Uterus (tissue), 4 donors: Measurements from ENCODE around the gene SLC39A13. TPM values are rescaled to one million over a fixed set of nuclear protein-coding genes. Genes with fewer than 3 reads are reported as not detected.

Source experiments
- DNase-seq, 2 donors: peaks; one replicate each; pipeline ENCODE4 v3.0.0-alpha.2; 2019 to 2020
- H3K27ac ChIP-seq, 2 donors: fragments of 200-600 bp; sonication (generic); 1 replicate in 1 of 2; 2 replicates in 1 of 2; pipeline ENCODE4 v1.5.1; 2016 to 2018
- H3K27me3 ChIP-seq, 2 donors: fragments of 200-600 bp; sonication (generic); one replicate each; pipeline ENCODE4 v1.5.1; 2018 to 2019; ENCODE audit warnings: control low read depth in 1 of 2
- H3K36me3 ChIP-seq, 2 donors: fragments of 200-600 bp; sonication (generic); one replicate each; pipeline ENCODE4 v1.5.1; 2019; ENCODE audit warnings: control low read depth in 1 of 2
- H3K4me1 ChIP-seq, 2 donors: fragments of 200-600 bp; sonication (generic); one replicate each; pipeline ENCODE4 v1.5.1; 2018 to 2019; ENCODE audit warnings: control low read depth in 1 of 2
- H3K4me3 ChIP-seq, 2 donors: fragments of 200-600 bp; sonication (generic); 1 replicate in 1 of 2; 2 replicates in 1 of 2; pipeline ENCODE4 v1.5.1; 2018 to 2019; ENCODE audit warnings: mild to moderate bottlenecking in 1 of 2
- H3K9me3 ChIP-seq, 2 donors: fragments of 200-600 bp; sonication (generic); one replicate each; pipeline ENCODE4 v1.5.1; 2019; ENCODE audit warnings: control low read depth in 1 of 2
- CTCF ChIP-seq, 4 experiments: fragments of 200-600 bp in 2 of 4; fragments of 450-650 bp in 2 of 4; sonication (generic) in 2 of 4; IDR thresholded peaks; one replicate each; pipeline ENCODE4 v1.5.1; 2016 to 2019; ENCODE audit warnings: antibody characterized with exemption in 4 of 4, mild to moderate bottlenecking in 2 of 4, moderate library complexity in 1 of 4
- POLR2A ChIP-seq, 2 donors: fragments of 450-650 bp; IDR thresholded peaks; one replicate each; pipeline ENCODE4 v1.6.1; 2016; ENCODE audit warnings: antibody characterized with exemption in 2 of 2, mild to moderate bottlenecking in 1 of 2, moderate library complexity in 1 of 2
- intact Hi-C: fragments of 100-400 bp; cut with DNase I; formaldehyde crosslinking; loops from one replicate; pipeline ENCODE4 v1.15.1; 2023; ENCODE audit warnings: low total_unique reads
- total RNA-seq, 4 donors: library from RNA; depleted of rRNA in 3 of 4; stranded (reverse); fragments of >200 nt in 3 of 4; gene quantifications; one replicate each; pipeline versions ENCODE4 v1.1.0 to v1.2.4, GENCODE V29; 2014 to 2023
- donor health status: DM: yes; HTN: yes; CAD: no.

The SLC39A13 gene
- total RNA-seq, 4 donors from 2014 or later: 30.9 to 79.2 (median 64.2) TPM

- Histone ChIP-seq H3K4me3 (no peak overlapping the region), H3K9me3 (no peaks in the 10 kb centered on the region), H3K36me3 (no peaks in the 10 kb centered on the region), H3K4me1 (no peaks in the 10 kb centered on the region), H3K27me3 (no peaks in the 10 kb centered on the region), H3K27ac (no peak overlapping the region)
- intact Hi-C loops: no loop called here
- TF ChIP-seq CTCF (IDR thresholded peaks at IDR 0.05) (no peak), POLR2A (IDR thresholded peaks at IDR 0.05) (no peak)
- DNase-seq: no peak
Observed at GRCh38 chr11:47390422-47390760, 18.0 kb upstream of the SLC39A13 start.

- intact Hi-C loops: no loop called here
- Histone ChIP-seq H3K27me3 (no peaks in the 10 kb centered on the region), H3K9me3 (no peaks in the 10 kb centered on the region), H3K27ac (no peak overlapping the region), H3K36me3 (no peaks in the 10 kb centered on the region), H3K4me3 (no peak overlapping the region), H3K4me1 (no peaks in the 10 kb centered on the region)
- no peak for DNase-seq
- TF ChIP-seq CTCF (IDR thresholded peaks at IDR 0.05) (no peak), POLR2A (IDR thresholded peaks at IDR 0.05) (no peak)
Observed at GRCh38 chr11:47391077-47391583, 17.3 kb upstream of the SLC39A13 start.

DNA sequence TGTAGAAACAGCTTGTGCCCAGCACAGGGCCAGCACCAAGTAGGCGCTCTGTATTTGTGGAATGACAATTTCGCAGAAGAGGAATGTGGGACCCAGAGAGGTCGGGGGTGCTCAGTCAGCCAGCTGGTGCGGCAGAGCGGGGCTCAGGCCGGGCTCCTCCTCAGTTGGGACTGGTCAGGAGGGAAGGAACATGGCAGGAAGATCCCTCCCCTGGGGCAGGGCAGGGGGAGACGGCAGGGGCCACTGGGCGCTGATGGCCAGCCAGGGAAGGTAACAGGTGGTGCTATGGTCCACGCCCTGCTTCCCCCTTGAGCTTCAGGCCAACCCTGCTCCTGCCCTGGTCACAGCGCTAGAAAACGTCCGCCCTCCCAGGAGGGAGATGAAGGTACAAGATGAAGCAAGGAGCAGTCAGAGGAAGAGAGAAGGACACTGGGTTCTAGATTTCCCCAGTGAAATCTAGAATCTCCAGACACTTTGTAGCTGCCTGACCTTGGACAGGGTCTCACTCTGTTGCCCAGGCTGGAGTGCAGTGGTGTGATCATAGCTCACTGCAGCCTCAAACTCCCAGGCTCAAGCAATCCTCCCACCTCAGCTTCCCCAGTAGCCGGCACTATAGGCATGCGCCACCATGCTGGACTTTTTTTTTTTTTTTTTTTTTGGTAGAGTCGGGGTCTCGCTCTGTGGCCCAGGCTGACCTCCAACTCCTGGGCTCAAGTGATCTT is 16.5 kb upstream of the SLC39A13 start:
- no peaks in the 10 kb centered on the region for H3K4me1 ChIP-seq
- DNase-seq: no peak
- intact Hi-C loops: no loop called here
- TF ChIP-seq POLR2A (IDR thresholded peaks at IDR 0.05) (no peak), CTCF (IDR thresholded peaks at IDR 0.05) (no peak)
- H3K4me3 ChIP-seq: no peak overlapping the region
- no peaks in the 10 kb centered on the region for H3K9me3 ChIP-seq
- H3K27me3 ChIP-seq: no peaks in the 10 kb centered on the region
- H3K27ac ChIP-seq: no peak overlapping the region
- no peaks in the 10 kb centered on the region for H3K36me3 ChIP-seq

- Histone ChIP-seq H3K4me3 (no peak overlapping the region), H3K9me3 (no peaks in the 10 kb centered on the region), H3K36me3 (no peaks in the 10 kb centered on the region), H3K27ac (no peak overlapping the region), H3K4me1 (no peaks in the 10 kb centered on the region), H3K27me3 (no peaks in the 10 kb centered on the region)
- intact Hi-C loops: no loop called here
- TF ChIP-seq POLR2A (IDR thresholded peaks at IDR 0.05) (no peak), CTCF (IDR thresholded peaks at IDR 0.05) (no peak)
- DNase-seq: no peak
Observed at GRCh38 chr11:47392546-47393162, 15.7 kb upstream of the SLC39A13 start.
